ENCODE results near the gene JAML.

DNA sequence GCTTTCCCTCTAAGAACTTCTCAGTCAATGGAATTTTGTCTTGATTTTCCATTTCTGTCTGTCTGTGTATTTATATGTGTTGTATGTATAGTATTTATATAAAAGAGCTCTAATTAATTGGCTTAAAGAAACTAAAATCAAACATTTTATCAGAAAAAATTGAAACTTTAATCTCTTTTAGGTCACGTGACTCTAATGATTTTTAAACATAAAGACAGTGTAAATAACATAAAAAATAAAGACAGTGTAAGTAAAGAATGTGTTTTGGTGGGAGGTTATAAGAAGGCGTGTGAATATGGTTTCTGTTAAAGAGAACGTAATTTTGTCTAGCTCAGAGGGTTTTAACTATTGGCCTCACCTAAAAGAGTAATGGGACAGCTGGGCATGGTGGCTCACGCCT lies 2.4 kb downstream of the JAML start:
- TF ChIP-seq SUZ12 (IDR thresholded peaks at IDR 0.05; ENCODE audit: extremely low read depth, insufficient read depth, insufficient read length) = no peak
- TF ChIP-seq ZNF274 (IDR thresholded peaks at IDR 0.05; ENCODE audit: low read depth, low read length) = no peak
- no peak for TF ChIP-seq YY1 (IDR thresholded peaks at IDR 0.05; ENCODE audit: insufficient read depth, insufficient read length)
